HG02840 (cell line): ENCODE measurements around the gene KRT15.

Experiments used
- ATAC-seq: cut with Tn5 transposase; IDR thresholded peaks from one replicate; pipeline ENCODE4 v1.9.1; 2021; ENCODE audit warnings: mild to moderate bottlenecking, moderate library complexity, moderate number of reproducible peaks; ENCODE audit not compliant: unreplicated experiment, low FRiP score

Gene KRT15

GRCh38 chr17:41518789-41519449 lies at the start of gene KRT15:
Gene KRT15 (minus strand): TSS chr17:41518890. CDS start chr17:41518827, 63 bp downstream.
- ATAC-seq, result no peak

GRCh38 chr17:41567317-41567716 lies 48.6 kb upstream of the KRT15 start:
- no peak for ATAC-seq

GRCh38 chr17:41565338-41565737 lies 46.6 kb upstream of the KRT15 start:
- ATAC-seq, result no peak

DNA sequence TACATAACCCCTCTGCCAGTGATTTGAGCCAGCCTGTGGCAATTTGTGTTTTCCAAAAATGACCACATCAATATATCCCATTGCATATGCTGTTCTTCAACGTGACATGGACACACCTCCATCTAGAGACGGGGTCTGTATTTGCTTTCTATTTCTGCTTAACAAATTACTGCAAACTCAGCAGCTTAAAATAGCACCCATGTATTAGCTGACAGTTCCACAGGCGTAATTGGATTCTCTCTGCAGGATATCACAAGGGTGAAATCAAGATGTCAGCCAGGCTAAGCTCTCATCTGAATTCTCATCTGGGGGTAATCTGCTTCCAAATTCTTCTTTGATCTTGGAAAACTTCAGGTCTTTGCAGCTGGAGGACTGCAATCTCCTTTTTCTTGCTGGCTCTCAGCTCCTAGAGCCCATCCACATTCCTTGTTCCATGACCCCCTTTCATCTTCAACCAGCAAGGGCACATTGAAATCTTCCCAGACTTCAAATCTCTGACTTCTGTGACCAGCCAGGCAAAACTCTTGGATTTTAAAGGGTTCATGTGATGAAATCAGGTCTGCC lies 45.0 kb upstream of the KRT15 start:
- no peak for ATAC-seq

DNA sequence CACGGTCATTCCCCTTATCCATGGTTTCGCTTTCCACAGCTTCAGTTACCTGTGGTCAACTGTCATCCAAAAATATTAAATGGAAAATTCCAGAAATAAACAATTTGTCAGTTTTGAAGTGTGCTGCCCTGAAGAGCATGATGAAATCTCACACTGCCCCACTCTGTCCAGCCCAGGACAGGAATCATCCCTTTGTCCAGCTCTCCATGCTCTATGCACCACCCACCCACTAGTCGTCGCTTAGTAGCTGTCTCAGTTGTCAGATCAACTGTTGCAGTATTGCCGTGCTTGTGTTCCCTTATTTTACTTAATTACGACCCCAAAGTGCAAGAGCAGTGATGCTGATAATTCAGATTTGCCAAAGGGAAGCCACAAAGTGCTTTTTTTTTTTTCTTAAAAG lies 42.9 kb upstream of the KRT15 start:
- no peak for ATAC-seq

DNA sequence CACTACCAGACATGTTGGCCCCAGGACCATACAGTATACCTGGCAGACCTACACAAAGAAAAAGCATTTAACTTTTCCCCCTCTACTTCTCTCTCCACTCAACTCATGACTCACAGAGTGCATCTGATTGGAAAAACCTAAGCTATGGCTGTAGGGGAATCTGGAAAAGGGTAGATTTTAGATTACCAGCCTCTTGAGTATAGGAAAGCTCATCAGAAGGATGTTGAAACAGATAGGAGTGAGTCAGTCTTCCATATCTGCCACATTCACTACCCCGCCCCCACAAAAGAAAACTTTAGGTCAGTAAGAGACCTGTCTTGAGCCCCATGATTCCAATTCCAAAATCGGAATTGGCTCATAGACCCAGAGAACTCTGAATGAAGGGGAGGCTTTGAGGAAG lies 40.9 kb upstream of the KRT15 start:
- no peak for ATAC-seq

GRCh38 chr17:41556931-41557330 lies 38.2 kb upstream of the KRT15 start:
- no peak for ATAC-seq

DNA sequence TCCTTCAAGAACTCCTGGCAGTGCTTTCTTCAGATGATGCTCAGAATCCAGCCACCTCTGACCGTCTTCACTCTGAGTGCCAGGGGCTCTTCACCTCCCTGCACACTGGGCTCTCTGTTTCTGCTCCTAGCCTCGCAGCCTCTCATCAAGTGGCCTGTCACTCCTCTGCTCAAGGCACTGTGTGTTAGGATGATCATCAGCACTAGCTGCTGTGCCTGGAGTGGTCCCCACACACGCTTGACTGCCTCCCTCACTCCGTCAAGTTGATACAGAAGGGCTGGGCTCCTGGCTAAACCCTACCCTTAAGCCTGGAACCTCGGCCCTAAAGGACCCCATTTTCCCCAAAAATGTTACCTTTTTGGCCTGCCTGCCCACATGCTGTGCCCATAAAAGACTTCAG lies 37.6 kb upstream of the KRT15 start:
- ATAC-seq, result no peak

- no peak for ATAC-seq
Measured at GRCh38 chr17:41555105-41555887, 36.6 kb upstream of the KRT15 start.

DNA sequence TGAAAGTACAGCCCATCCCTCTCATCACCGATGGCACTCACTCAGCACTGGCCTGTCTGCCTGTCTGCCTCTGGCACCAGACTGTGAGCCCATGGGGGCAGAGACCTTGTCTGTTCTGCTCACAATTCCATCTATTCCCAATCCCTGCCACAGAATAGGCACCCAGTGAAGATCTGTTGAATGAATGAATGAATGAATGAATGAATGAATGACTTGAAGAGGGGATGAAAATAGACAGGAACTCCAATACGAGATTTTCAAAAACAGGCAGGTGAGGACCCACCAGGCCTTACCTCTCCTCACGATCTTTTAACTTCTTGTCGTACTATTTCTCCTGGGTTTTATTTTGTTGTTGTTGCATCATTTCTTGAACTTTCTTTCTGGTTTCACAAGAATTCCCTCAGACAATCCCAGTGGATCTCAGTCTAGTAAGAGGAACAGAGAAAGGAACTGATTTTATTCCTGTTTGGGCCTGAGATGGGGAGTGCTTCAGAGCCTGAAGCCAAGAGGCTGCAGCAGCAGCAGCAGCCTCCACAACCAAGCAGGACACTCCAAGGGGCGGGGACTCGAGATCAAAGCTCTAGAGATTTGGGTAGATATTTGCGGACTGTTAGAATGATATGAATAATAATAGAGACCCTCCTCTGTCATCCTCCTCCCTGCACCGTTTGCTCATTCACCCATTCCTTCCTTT lies 35.4 kb upstream of the KRT15 start:
- ATAC-seq, result no peak

GRCh38 chr17:41553176-41553575 lies 34.5 kb upstream of the KRT15 start:
- ATAC-seq, result no peak

GRCh38 chr17:41552455-41552854 lies 33.8 kb upstream of the KRT15 start:
- ATAC-seq, result no peak

DNA sequence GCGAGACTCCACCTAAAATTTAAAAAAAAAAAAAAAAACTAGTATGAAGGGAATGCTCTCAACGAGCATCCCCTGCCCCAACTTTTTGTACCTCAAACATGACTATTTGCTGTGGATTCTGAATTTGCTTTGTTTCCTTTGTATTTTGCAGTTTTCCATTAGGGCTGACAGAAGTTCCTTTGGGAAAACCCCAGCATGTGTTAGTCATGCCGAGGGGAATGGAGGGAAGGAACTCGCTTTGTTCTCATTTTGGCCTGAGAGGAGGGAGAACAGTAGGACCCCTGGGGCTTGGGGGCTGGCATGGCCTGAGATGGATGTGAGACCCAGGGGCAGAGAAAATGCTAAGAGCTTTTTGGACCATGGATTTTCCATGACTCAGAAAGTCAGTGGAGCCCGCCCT lies 32.7 kb upstream of the KRT15 start:
- no peak for ATAC-seq

DNA sequence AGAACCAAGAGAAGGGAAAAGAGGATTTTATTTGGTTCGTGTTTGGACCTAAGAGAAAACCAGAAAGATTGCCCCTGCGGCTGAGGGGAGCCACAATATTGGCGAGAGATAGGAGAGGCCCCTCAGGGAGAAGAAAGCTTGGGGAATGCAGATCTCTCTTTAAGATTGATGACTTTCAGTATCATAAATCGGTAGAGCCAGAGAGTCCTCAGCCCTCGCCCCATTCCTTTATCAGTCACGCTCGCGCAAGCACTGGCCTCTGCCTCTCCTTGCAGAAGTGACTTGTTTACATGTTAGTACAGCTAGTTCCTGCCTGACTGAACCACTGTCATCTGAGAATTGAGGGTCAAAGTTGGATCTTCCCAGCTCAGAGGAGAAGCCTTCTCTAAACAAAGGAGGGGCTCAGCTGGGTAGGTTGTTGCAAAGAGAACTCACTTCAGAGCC lies 30.9 kb upstream of the KRT15 start:
- no peak for ATAC-seq

DNA sequence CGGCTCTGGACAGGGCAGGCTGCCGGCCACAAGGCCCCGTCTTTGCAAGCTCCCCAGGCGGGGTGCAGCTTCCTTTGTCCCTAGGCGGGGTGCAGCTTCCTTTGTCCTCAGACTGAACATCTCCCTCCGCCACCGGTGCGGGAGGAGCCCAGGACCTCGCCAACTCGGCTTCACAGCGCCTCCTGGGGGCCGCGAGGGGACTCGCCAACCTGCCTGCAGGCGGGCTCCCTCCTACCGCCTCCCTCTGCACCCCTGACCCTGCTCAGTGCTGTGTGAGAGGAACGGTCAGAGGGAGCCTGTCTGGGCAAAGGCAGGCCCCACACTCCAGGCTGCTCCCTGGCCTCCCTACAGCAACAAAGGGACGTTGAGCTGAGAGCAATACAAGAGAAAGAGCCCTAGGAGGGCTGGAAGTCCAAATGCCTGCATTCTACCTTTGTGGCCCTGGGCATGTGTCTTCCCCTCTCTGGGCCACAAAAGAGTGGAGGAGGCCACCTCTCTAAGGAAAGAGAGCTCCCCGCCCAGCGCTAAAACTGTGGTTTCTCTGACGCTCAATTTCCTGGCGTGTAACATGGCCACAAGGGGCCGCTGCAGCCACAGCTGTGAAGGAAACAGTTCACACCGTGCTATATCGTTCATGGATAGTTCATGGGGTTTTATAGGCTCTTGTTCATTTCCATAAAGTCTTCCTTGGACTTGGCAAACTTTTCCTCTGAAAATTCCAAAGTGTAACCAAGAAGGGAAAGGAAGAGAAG lies 30.3 kb upstream of the KRT15 start:
- no peak for ATAC-seq

DNA sequence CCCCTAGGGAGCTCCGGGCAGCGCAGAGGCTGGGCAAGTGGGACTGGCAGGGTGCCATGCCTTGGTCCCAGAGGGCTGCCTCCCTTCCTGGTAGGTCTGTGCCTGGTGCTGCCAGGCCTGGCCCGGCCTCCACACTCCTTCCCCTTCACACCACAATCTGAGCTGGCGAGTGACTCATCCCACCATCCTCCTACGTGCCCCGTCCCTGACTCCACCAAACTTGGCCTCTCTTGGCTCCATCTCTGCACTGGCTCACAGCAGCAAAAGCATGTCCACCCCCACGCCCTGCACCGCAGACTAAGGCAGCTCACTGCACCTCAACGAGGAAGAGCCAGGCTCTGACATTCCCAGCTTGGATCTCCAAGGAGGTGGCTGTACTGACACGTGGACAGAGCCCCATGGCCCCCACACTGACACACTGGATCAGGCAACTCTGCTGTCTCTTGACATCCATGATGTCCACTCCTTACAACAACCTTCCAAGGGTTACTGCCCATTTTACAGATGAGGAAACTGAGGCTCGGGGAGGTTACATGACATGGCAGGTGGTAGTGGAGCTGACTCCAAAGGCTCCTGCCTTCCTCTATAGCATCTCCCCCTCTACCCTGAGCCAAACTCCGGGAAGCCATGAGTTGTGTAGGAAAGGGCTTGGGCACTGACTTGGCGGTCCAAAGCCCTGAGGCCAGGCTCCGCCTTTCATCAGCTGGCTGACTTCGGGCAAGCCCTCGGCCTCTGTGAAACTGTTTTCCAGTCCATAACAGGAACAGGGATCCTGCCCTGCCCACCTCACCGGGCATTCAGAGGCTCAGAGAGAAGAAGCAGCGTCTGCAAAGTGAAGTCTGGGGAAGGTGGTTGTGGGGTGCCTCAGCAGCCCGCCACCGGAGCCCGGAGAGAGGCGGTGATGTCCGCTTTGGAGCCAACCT lies 29.5 kb upstream of the KRT15 start:
- no peak for ATAC-seq

GRCh38 chr17:41547378-41547841 lies 28.7 kb upstream of the KRT15 start:
- no peak for ATAC-seq

DNA sequence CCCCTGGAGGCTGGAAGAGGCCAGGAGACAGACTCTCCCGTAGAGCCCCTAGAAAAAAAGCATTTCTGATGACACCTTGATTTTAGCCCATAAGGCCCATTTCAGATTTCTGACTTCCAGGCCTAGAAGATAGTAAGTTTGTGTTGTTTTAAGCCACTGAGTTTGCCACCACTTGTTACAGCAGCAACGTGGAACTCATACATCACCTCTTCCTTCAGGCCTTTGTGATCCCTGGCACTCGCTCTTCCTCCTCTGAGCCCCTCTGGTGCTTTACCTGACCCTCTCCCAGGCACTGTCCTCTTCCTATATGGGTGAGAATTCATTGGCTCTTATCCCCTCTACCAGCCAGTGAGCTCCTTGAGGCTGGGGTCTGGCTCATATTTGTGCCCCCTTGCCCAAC lies 28.1 kb upstream of the KRT15 start:
- ATAC-seq, result no peak

DNA sequence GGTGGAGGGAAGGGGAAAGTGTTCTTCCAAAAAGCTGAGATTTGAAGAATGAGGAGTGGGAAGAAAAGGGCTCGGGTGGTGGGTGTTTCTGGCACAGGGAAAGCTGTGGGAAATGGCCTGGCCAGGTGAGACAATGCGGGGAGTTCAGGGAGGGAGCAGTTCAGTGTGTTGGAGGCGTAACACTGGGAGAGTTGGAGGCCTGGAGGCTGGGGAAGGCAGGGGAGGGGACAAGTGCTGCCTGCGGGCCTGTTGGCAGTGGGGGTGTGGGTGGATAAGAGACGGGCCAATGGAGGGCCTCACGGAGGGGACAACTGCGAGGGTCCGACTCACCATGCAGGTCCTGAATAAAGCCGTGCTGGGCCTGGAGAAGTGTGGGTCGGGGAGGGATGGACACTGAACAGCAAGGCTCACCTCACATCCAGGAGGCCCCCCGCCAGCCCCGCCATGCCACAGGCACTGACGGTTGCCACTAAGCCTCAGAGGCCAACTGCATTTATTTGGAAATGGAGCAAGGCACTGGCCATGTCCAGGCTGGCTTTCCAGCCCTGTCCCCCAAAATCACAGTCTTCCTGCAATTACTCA lies 27.2 kb upstream of the KRT15 start:
- no peak for ATAC-seq
